Neural cell (in vitro differentiated cells): ENCODE data around the gene UIMC1. TPM values are rescaled to one million over a fixed set of nuclear protein-coding genes. Genes with fewer than 3 reads are reported as not detected.

Experiments used
- H2AFZ ChIP-seq: fragments of 200-600, 300-800 bp; sonication (generic), shearing (Covaris generic); 2 replicates; pipeline ENCODE4 v1.6.0; 2014; ENCODE audit warnings: low read depth, mild to moderate bottlenecking, antibody characterized with exemption, low read length, moderate library complexity
- H3F3A ChIP-seq: fragments of 200-600 bp; shearing (Covaris generic); 2 replicates; pipeline ENCODE4 v1.6.1; 2016; ENCODE audit warnings: mild to moderate bottlenecking, moderate library complexity, mixed read lengths, antibody characterized with exemption, low read length; ENCODE audit not compliant: insufficient read depth, poor library complexity, severe bottlenecking
- H3K27ac ChIP-seq: fragments of 200-600, 300-800 bp; sonication (generic), shearing (Covaris generic); 2 replicates; pipeline ENCODE4 v1.5.1; 2014; ENCODE audit warnings: mild to moderate bottlenecking, low read length, moderate library complexity
- H3K27me3 ChIP-seq: fragments of 300-800, 200-600 bp; sonication (generic), shearing (Covaris generic); 2 replicates; pipeline ENCODE4 v1.6.0; 2014; ENCODE audit warnings: mild to moderate bottlenecking, low read depth, low read length, moderate library complexity; ENCODE audit not compliant: insufficient read depth
- H3K36me3 ChIP-seq: fragments of 300-800, 200-600 bp; sonication (generic), shearing (Covaris generic); 2 replicates; pipeline ENCODE4 v1.5.1; 2014; ENCODE audit warnings: mild to moderate bottlenecking, antibody characterized with exemption, low read length, moderate library complexity; ENCODE audit not compliant: insufficient read depth
- H3K4me2 ChIP-seq: fragments of 300-800, 200-600 bp; sonication (generic), shearing (Covaris generic); 2 replicates; pipeline ENCODE4 v1.6.0; 2014; ENCODE audit warnings: mild to moderate bottlenecking, low read length
- H3K4me3 ChIP-seq: fragments of 300-800, 200-600 bp; sonication (generic), shearing (Covaris generic); 2 replicates; pipeline ENCODE4 v1.5.1; 2014; ENCODE audit warnings: mild to moderate bottlenecking, low read length, moderate library complexity
- H3K79me2 ChIP-seq: fragments of 200-600 bp; shearing (Covaris generic); replicated peaks from 2 replicates; pipeline ENCODE4 v1.6.0; 2014; ENCODE audit warnings: mild to moderate bottlenecking, low read length, moderate library complexity; ENCODE audit not compliant: insufficient read depth
- H3K9ac ChIP-seq: fragments of 300-800, 200-600 bp; sonication (generic), shearing (Covaris generic); 2 replicates; pipeline ENCODE4 v1.6.1; 2016; ENCODE audit warnings: mild to moderate bottlenecking, low read length, mixed read lengths
- H3K9me2 ChIP-seq: fragments of 200-600 bp; shearing (Covaris generic); 2 replicates; pipeline ENCODE4 v1.6.1; 2016; ENCODE audit warnings: mild to moderate bottlenecking, low read length, mixed read lengths; ENCODE audit not compliant: insufficient read depth
- H3K9me3 ChIP-seq: fragments of 200-600, 300-800 bp; sonication (generic), shearing (Covaris generic); 2 replicates; pipeline ENCODE4 v1.6.1; 2016; ENCODE audit warnings: mild to moderate bottlenecking, mixed run types, low read length, moderate library complexity, mixed read lengths
- H4K20me1 ChIP-seq: fragments of 200-600 bp; shearing (Covaris generic); 2 replicates; pipeline ENCODE4 v1.6.1; 2016; ENCODE audit warnings: mild to moderate bottlenecking, mixed run types; ENCODE audit not compliant: insufficient read depth
- CTCF ChIP-seq: fragments of 450-650 bp; IDR thresholded peaks from 2 replicates; pipeline ENCODE4 v1.5.1; 2014; ENCODE audit warnings: antibody characterized with exemption, mild to moderate bottlenecking, moderate library complexity; ENCODE audit not compliant: poor library complexity, severe bottlenecking
- EP300 ChIP-seq: fragments of 450-650 bp; conservative IDR thresholded peaks from 2 replicates; pipeline ENCODE4 v1.6.1; 2014; ENCODE audit warnings: antibody characterized with exemption, mild to moderate bottlenecking, moderate library complexity; ENCODE audit not compliant: poor library complexity, severe bottlenecking
- EZH2 ChIP-seq: fragments of 200-600, 300-800 bp; shearing (Covaris generic), sonication (generic); IDR thresholded peaks from 2 replicates; pipeline ENCODE4 v1.6.1; 2014; ENCODE audit warnings: antibody characterized with exemption, low read length, borderline replicate concordance, mild to moderate bottlenecking; ENCODE audit not compliant: insufficient read depth, poor library complexity, severe bottlenecking
- MXI1 ChIP-seq: fragments of 450-650 bp; conservative IDR thresholded peaks from 2 replicates; pipeline ENCODE4 v1.6.1; 2014; ENCODE audit warnings: antibody characterized with exemption, mild to moderate bottlenecking; ENCODE audit not compliant: poor library complexity, severe bottlenecking
- POLR2AphosphoS5 ChIP-seq: IDR thresholded peaks from 2 replicates; pipeline ENCODE4 v1.6.1; 2012
- RAD21 ChIP-seq: fragments of 450-650 bp; conservative IDR thresholded peaks from 2 replicates; pipeline ENCODE4 v1.6.1; 2014; ENCODE audit warnings: antibody characterized with exemption, mild to moderate bottlenecking, moderate library complexity
- REST ChIP-seq: IDR thresholded peaks from 2 replicates; pipeline ENCODE4 v1.6.1; 2012; ENCODE audit warnings: borderline replicate concordance
- SMC3 ChIP-seq: fragments of 450-650 bp; conservative IDR thresholded peaks from 2 replicates; pipeline ENCODE4 v1.6.1; 2014; ENCODE audit warnings: antibody characterized with exemption, mild to moderate bottlenecking, moderate library complexity; ENCODE audit not compliant: poor library complexity
- TAF1 ChIP-seq: IDR thresholded peaks from 2 replicates; pipeline ENCODE4 v1.6.1; 2012; ENCODE audit warnings: low read depth
- polyA plus RNA-seq: library from polyadenylated mRNA; depleted of rRNA; stranded (reverse); fragments of >200 nt; gene quantifications from 2 replicates; pipeline ENCODE4 v1.2.3, GENCODE V29; 2014

The UIMC1 gene
- polyA plus RNA-seq, 1 donor from 2014 or later, result 74.0 TPM

- H3K79me2 ChIP-seq, result no peaks in the 10 kb centered on the region
- no peaks in the 10 kb centered on the region for H4K20me1 ChIP-seq
- no peaks in the 10 kb centered on the region for H3F3A ChIP-seq
- H3K4me3 ChIP-seq, result no peak overlapping the region
- TF ChIP-seq RAD21, result no peak
- TF ChIP-seq SMC3, result no peak
- TF ChIP-seq CTCF, result no peak
- TF ChIP-seq EZH2, result no peak
- TF ChIP-seq REST, result no peak
- TF ChIP-seq MXI1, result no peak
- no peak for TF ChIP-seq POLR2AphosphoS5
- TF ChIP-seq EP300, result no peak
- no peak for TF ChIP-seq TAF1
- H3K27me3 ChIP-seq, result no peaks in the 10 kb centered on the region
- H3K9me2 ChIP-seq, result no peaks in the 10 kb centered on the region
- H3K9ac ChIP-seq, result no peak overlapping the region
- no peaks in the 10 kb centered on the region for H3K9me3 ChIP-seq
- no peaks in the 10 kb centered on the region for H3K36me3 ChIP-seq
- no peak overlapping the region for H2AFZ ChIP-seq
- H3K4me2 ChIP-seq, result no peak overlapping the region
- H3K27ac ChIP-seq, result no peak overlapping the region
These were observed 106.4 kb downstream of the UIMC1 start for GRCh38 chr5:176899946-176900779.

- H3K9me3 ChIP-seq, result no peaks in the 10 kb centered on the region
- H4K20me1 ChIP-seq, result no peaks in the 10 kb centered on the region
- no peaks in the 10 kb centered on the region for H3K27me3 ChIP-seq
- H3K27ac ChIP-seq, result no peak within 1 kb of the TSS
- H3K4me3 ChIP-seq, result no peak within 1 kb of the TSS
- no peaks in the 10 kb centered on the region for H3K79me2 ChIP-seq
- no peaks in the 10 kb centered on the region for H3K36me3 ChIP-seq
- no peak within 1 kb of the TSS for H3K4me2 ChIP-seq
- H3F3A ChIP-seq, result no peaks in the 10 kb centered on the region
- H3K9ac ChIP-seq, result no peak within 1 kb of the TSS
- no peaks in the 10 kb centered on the region for H3K9me2 ChIP-seq
- no peak within 1 kb of the TSS for H2AFZ ChIP-seq
- TF ChIP-seq MXI1 (no peak), RAD21 (no peak), TAF1 (no peak), POLR2AphosphoS5 (no peak), EP300 (no peak), EZH2 (no peak), REST (no peak), SMC3 (no peak), CTCF (no peak)
These were observed 107.2 kb downstream of the UIMC1 start, which contains the start of gene HK3 for GRCh38 chr5:176899296-176899891. TSS of gene HK3 (minus strand) at chr5:176899346. CDS start at chr5:176896159, 3,187 bp downstream.
